Activated CD4-positive, alpha-beta T cell treated with anti-CD3 and anti-CD28 coated beads, Interleukin-2, amount 10 ng/mL, durations not matched to agents 7 days and 5 days (primary cell): Measurements from ENCODE around the gene ZNF205. TPM values are rescaled to one million over a fixed set of nuclear protein-coding genes. Genes with fewer than 3 reads are reported as not detected.
"Not testable (repeated sequence)": the region's sequence is repeated elsewhere in the genome, so short reads cannot be mapped to it uniquely, and the experiment has no call there.

Source experiments
- CTCF ChIA-PET: fragments of 350-600 bp; sonication (Branson Sonifier 250); formaldehyde crosslinking; loops from one replicate; lab custom pipeline; 2021; ENCODE audit warnings: antibody characterized with exemption; lab: Charles Lee
- POLR2A ChIA-PET: fragments of 350-600 bp; sonication (Branson Sonifier 250); formaldehyde crosslinking; loops from one replicate; lab custom pipeline; 2021; ENCODE audit warnings: antibody characterized with exemption; lab: Charles Lee
- DNase-seq: peaks from one replicate; pipeline ENCODE4 v3.0.0-alpha.2; 2020
- H3K27ac Mint-ChIP-seq: one replicate; pipeline ENCODE4 v1.8.0; 2021; ENCODE audit warnings: mild to moderate bottlenecking, moderate library complexity, mixed read lengths
- H3K27me3 Mint-ChIP-seq: one replicate; pipeline ENCODE4 v1.8.0; 2021; ENCODE audit warnings: mixed read lengths
- H3K36me3 Mint-ChIP-seq: one replicate; pipeline ENCODE4 v1.8.0; 2021; ENCODE audit warnings: low read depth, mixed read lengths
- H3K4me1 Mint-ChIP-seq: one replicate; pipeline ENCODE4 v1.8.0; 2021; ENCODE audit warnings: mixed read lengths
- H3K4me3 Mint-ChIP-seq: one replicate; pipeline ENCODE4 v1.8.0; 2021; ENCODE audit warnings: mild to moderate bottlenecking, moderate library complexity, mixed read lengths
- H3K9me3 Mint-ChIP-seq: one replicate; pipeline ENCODE4 v1.8.0; 2021; ENCODE audit warnings: mixed read lengths
- total RNA-seq, 2 experiments: library from RNA; stranded (reverse); gene quantifications; one replicate each; pipeline ENCODE4 v1.2.3, GENCODE V29; 2021

Gene ZNF205
- total RNA-seq, 2 experiments from 2014 or later: not detected

GRCh38 chr16:3072576-3073263 is 39.7 kb upstream of the ZNF205 start:
- POLR2A ChIA-PET: not testable (repeated sequence)
- CTCF ChIA-PET: interaction anchor here (0.5 to 5.8 kb wide), 4 partner anchors 39 to 57 kb away, joined by 3 to 31 read pairs (median 9); no protein-coding TSS in a partner anchor
- peaks cover 87% of the 10 kb centered on the region for H3K4me1 Mint-ChIP-seq

DNA sequence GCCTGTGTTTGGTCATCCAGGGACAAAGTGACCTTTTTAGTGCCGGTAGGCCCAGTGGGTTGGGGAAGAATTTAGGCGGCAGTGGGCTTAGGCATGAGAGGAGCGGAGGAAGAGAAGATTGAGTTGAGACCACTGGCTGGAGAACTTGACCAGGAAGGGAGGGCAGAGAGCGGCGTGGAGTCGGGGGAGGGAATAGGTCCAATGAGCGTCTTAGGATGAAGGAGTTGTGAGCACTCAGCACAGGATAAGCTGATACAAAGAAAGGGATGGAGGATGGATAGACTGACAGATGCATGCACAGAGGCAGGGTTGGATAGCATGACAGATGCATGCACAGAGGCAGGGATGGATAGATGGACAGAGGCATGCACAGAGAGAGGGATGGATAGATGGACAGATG is 38.9 kb upstream of the ZNF205 start:
- peaks cover 91% of the 10 kb centered on the region for H3K4me1 Mint-ChIP-seq
- peaks cover 43% of the 10 kb centered on the region for H3K36me3 Mint-ChIP-seq
- no peaks in the 10 kb centered on the region for H3K27me3 Mint-ChIP-seq
- CTCF ChIA-PET: interaction anchor here (0.5 to 5.8 kb wide), 2 partner anchors 38 to 56 kb away, joined by 3 to 31 read pairs; no protein-coding TSS in a partner anchor
- DNase-seq: no peak
- peak overlapping the region; percentile 98 for H3K27ac Mint-ChIP-seq
- POLR2A ChIA-PET: no interaction called here
- H3K9me3 Mint-ChIP-seq: peaks cover 6% of the 10 kb centered on the region
- peak overlapping the region; percentile 84 for H3K4me3 Mint-ChIP-seq

More at GRCh38 chr16:3072576-3073263, 39.7 kb upstream of the ZNF205 start:
- Mint-ChIP-seq H3K27ac (peak overlapping the region; percentile 98), H3K4me3 (peak overlapping the region; percentile 84), H3K36me3 (peaks cover 43% of the 10 kb centered on the region)
- H3K9me3 Mint-ChIP-seq, H3K27me3 Mint-ChIP-seq: not testable (repeated sequence)
- DNase-seq: peak; percentile 68

- Mint-ChIP-seq H3K36me3 (peaks cover 41% of the 10 kb centered on the region), H3K9me3 (peaks cover 13% of the 10 kb centered on the region)
- POLR2A ChIA-PET: interaction anchor here (0.5 to 2.8 kb wide), 7 partner anchors 9 to 55 kb away, joined by 3 to 21 read pairs (median 3); partner anchors contain the start of gene IL32
These were observed 37.4 kb upstream of the ZNF205 start for GRCh38 chr16:3074860-3075522.

GRCh38 chr16:3075523-3075915 is 36.9 kb upstream of the ZNF205 start:
- H3K4me3 Mint-ChIP-seq: peak overlapping the region; percentile 84
- H3K27me3 Mint-ChIP-seq: no peaks in the 10 kb centered on the region
- DNase-seq: no peak
- H3K27ac Mint-ChIP-seq: peak overlapping the region; percentile 98
- H3K9me3 Mint-ChIP-seq: peaks cover 14% of the 10 kb centered on the region
- H3K4me1 Mint-ChIP-seq: peaks cover 87% of the 10 kb centered on the region
- POLR2A ChIA-PET: interaction anchor here (0.8 to 2.8 kb wide), 5 partner anchors 10 to 54 kb away, joined by 3 to 21 read pairs (median 3); partner anchors contain the start of gene IL32
- CTCF ChIA-PET: interaction anchor here (1.0 to 5.8 kb wide), 13 partner anchors 10 to 83 kb away, joined by 3 to 31 read pairs (median 5); partner anchors contain the start of gene IL32
- peaks cover 38% of the 10 kb centered on the region for H3K36me3 Mint-ChIP-seq

More at GRCh38 chr16:3074860-3075522, 37.4 kb upstream of the ZNF205 start:
- Mint-ChIP-seq H3K4me3 (peak overlapping the region; percentile 84), H3K27me3 (no peaks in the 10 kb centered on the region), H3K27ac (peak overlapping the region; percentile 98), H3K4me1 (peaks cover 91% of the 10 kb centered on the region)
- DNase-seq: peak; percentile 94
- CTCF ChIA-PET: interaction anchor here (0.6 to 5.8 kb wide), 14 partner anchors 9 to 148 kb away, joined by 3 to 31 read pairs (median 4); partner anchors contain the start of gene IL32

- Mint-ChIP-seq H3K36me3 (peaks cover 40% of the 10 kb centered on the region), H3K27ac (peak overlapping the region; percentile 98), H3K4me1 (peaks cover 87% of the 10 kb centered on the region), H3K4me3 (peak overlapping the region; percentile 84), H3K9me3 (peaks cover 16% of the 10 kb centered on the region)
- CTCF ChIA-PET: interaction anchor here (0.7 to 5.8 kb wide), 10 partner anchors 10 to 82 kb away, joined by 3 to 31 read pairs (median 6); partner anchors contain the start of gene IL32
- DNase-seq, H3K27me3 Mint-ChIP-seq: not testable (repeated sequence)
- POLR2A ChIA-PET: interaction anchor here (2.0 to 2.8 kb wide), 2 partner anchors 10 to 54 kb away, joined by 14 to 21 read pairs; partner anchors contain the start of gene IL32
These were observed 36.4 kb upstream of the ZNF205 start for GRCh38 chr16:3075946-3076345.

- peak overlapping the region; percentile 84 for H3K4me3 Mint-ChIP-seq
- CTCF ChIA-PET: interaction anchor here (0.7 to 5.8 kb wide), 12 partner anchors 10 to 82 kb away, joined by 3 to 31 read pairs (median 6); partner anchors contain the start of gene IL32
- no peaks in the 10 kb centered on the region for H3K27me3 Mint-ChIP-seq
- peak overlapping the region; percentile 98 for H3K27ac Mint-ChIP-seq
- POLR2A ChIA-PET: interaction anchor here (0.6 to 2.8 kb wide), 3 partner anchors 9 to 53 kb away, joined by 3 to 21 read pairs (median 14); partner anchors contain the start of gene IL32
- H3K4me1 Mint-ChIP-seq: peaks cover 85% of the 10 kb centered on the region
- H3K9me3 Mint-ChIP-seq: peaks cover 19% of the 10 kb centered on the region
- peaks cover 45% of the 10 kb centered on the region for H3K36me3 Mint-ChIP-seq
- DNase-seq: no peak
These were observed 35.8 kb upstream of the ZNF205 start for GRCh38 chr16:3076577-3076976.

GRCh38 chr16:3080024-3080423 is 32.4 kb upstream of the ZNF205 start:
- Mint-ChIP-seq H3K36me3 (peaks cover 52% of the 10 kb centered on the region), H3K27me3 (no peaks in the 10 kb centered on the region), H3K4me3 (no peak overlapping the region), H3K4me1 (peaks cover 80% of the 10 kb centered on the region), H3K9me3 (peaks cover 19% of the 10 kb centered on the region), H3K27ac (no peak overlapping the region)
- ChIA-PET POLR2A (no interaction called here), CTCF (interaction anchor here (1.0 to 2.0 kb wide), 6 partner anchors 9 to 49 kb away, joined by 5 to 12 read pairs (median 6); partner anchors contain the start of gene IL32)
- DNase-seq: no peak

DNA sequence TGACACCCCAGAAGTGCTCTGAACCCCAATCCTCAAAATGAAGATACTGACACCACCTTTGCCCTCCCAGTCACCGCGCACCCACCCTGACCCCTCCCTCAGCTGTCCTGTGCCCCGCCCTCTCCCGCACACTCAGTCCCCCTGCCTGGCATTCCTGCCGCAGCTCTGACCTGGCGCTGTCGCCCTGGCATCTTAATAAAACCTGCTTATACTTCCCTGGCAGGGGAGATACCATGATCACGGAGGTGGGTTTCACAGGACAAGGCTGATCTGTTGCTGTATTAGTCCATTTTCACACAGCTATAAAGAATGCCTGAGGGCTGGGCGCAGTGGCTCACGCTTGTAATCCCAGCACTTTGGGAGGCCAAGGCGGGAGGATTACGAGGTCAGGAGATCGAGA is 30.4 kb upstream of the ZNF205 start:
- H3K4me3 Mint-ChIP-seq, CTCF ChIA-PET, POLR2A ChIA-PET, H3K27me3 Mint-ChIP-seq, DNase-seq, H3K27ac Mint-ChIP-seq: not testable (repeated sequence)
- Mint-ChIP-seq H3K9me3 (peaks cover 19% of the 10 kb centered on the region), H3K4me1 (peaks cover 74% of the 10 kb centered on the region), H3K36me3 (peaks cover 51% of the 10 kb centered on the region)

DNA sequence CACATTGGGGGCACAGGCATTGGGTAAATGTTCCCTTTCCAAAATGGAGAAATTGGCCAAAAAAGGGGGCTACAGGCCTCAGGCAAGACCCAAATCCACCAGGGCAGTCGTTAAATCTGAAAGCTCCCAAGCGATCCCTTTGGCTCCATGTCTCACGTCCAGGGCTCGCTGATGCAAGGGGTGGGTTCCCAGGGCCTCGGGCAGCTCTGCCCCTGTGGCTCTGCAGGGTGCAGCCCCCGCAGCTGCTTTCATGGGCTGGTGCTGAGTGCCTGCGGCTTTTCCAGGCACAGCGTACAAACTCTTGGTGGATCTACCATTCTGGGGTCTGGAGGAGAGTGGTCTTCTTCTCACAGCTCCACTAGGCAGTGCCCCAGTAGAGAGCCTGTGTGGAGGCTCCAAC is 29.0 kb upstream of the ZNF205 start:
- CTCF ChIA-PET: interaction anchor here (0.8 to 1.6 kb wide), 4 partner anchors 9 to 51 kb away, joined by 3 to 8 read pairs (median 3); partner anchors contain the start of genes ZNF213 and ZSCAN10
- peaks cover 14% of the 10 kb centered on the region for H3K9me3 Mint-ChIP-seq
- H3K27me3 Mint-ChIP-seq, H3K4me3 Mint-ChIP-seq, POLR2A ChIA-PET, DNase-seq, H3K27ac Mint-ChIP-seq: not testable (repeated sequence)
- peaks cover 74% of the 10 kb centered on the region for H3K4me1 Mint-ChIP-seq
- H3K36me3 Mint-ChIP-seq: peaks cover 38% of the 10 kb centered on the region

GRCh38 chr16:3084491-3084890 is 27.9 kb upstream of the ZNF205 start:
- no peak for DNase-seq
- Mint-ChIP-seq H3K9me3 (peaks cover 10% of the 10 kb centered on the region), H3K36me3 (peaks cover 31% of the 10 kb centered on the region), H3K4me1 (peaks cover 68% of the 10 kb centered on the region), H3K27me3 (no peaks in the 10 kb centered on the region), H3K27ac (peak overlapping the region; percentile 57), H3K4me3 (no peak overlapping the region)
- CTCF ChIA-PET: interaction anchor here (1.1 to 1.6 kb wide), 3 partner anchors 10 to 50 kb away, joined by 3 to 8 read pairs (median 3); partner anchors contain the start of genes ZNF213 and ZSCAN10
- POLR2A ChIA-PET: interaction anchor here (0.6 kb wide), 1 partner anchor 633 kb away, joined by 3 read pairs; no protein-coding TSS in a partner anchor

DNA sequence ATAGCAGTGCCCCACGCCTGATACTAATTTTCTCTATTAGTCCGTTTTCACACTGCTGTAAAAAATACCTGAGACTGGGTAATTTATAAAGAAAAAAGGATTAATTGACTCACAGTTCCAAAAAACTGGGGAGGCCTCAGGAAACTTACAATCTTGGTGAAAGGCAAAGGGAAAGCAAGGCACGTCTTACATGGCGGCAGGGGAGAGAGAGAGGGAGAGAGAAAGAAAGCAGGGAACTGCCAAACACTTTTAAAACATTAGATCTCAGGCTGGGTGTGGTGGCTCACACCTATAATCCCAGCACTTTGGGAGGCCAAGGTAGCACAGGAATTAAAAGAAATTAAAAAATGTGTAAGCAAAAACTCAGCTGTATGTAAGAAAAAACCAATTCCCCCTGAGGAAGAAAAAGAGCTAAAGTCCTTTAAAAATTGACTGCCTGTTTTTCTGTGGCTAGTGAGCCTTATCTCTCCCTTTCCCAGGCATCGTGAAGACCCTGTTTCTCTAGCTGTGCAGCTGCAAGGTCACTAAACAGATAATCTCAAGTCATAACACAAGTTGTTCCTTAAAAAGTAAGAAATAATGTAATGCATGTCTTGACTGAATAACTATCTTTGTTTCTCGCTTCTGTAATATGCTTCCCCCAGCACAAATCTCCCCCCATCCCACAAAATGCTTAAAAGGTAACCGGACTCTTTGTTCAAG is 27.3 kb upstream of the ZNF205 start:
- peaks cover 5% of the 10 kb centered on the region for H3K9me3 Mint-ChIP-seq
- H3K27me3 Mint-ChIP-seq: no peaks in the 10 kb centered on the region
- POLR2A ChIA-PET: no interaction called here

More for the DNA sequence above, 27.3 kb upstream of the ZNF205 start:
- peak overlapping the region; percentile 27 for H3K4me3 Mint-ChIP-seq
- H3K36me3 Mint-ChIP-seq: peaks cover 24% of the 10 kb centered on the region
- CTCF ChIA-PET: interaction anchor here (0.7 to 1.1 kb wide), 2 partner anchors 9 to 11 kb away, joined by 3 read pairs; no protein-coding TSS in a partner anchor
- no peak for DNase-seq
- H3K27ac Mint-ChIP-seq: peak overlapping the region; percentile 57
- H3K4me1 Mint-ChIP-seq: peaks cover 63% of the 10 kb centered on the region
